Amygdala (tissue), 56 donors: Measurements from ENCODE around the gene TARS3.
"Not testable (repeated sequence)": the region's sequence is repeated elsewhere in the genome, so short reads cannot be mapped to it uniquely, and the experiment has no call there.

ENCODE experiments used
- DNase-seq, 56 donors: peaks; one replicate each; lab custom pipeline; 2025; lab: John Stamatoyannopoulos, UW

The TARS3 gene

GRCh38 chr15:101723874-101724674 is at the start of gene TARS3:
TARS3 (minus strand) TSS chr15:101724473; CDS start chr15:101724387, 86 bp downstream.
- peak; percentile 33 to 100 (median 90) for DNase-seq

GRCh38 chr15:101773496-101774100 is 49.3 kb upstream of the TARS3 start:
- no peak for DNase-seq

GRCh38 chr15:101772921-101773320 is 48.6 kb upstream of the TARS3 start:
- DNase-seq = no peak

- not testable (repeated sequence) for DNase-seq
Measured at GRCh38 chr15:101767083-101767640, 42.9 kb upstream of the TARS3 start.

GRCh38 chr15:101765772-101766456 is 41.6 kb upstream of the TARS3 start:
- DNase-seq = no peak

GRCh38 chr15:101765340-101765671 is 41.0 kb upstream of the TARS3 start:
- DNase-seq = not testable (repeated sequence)

GRCh38 chr15:101764669-101765339 is 40.5 kb upstream of the TARS3 start:
- not testable (repeated sequence) for DNase-seq

GRCh38 chr15:101746716-101747082 is 22.4 kb upstream of the TARS3 start:
- DNase-seq = not testable (repeated sequence)

GRCh38 chr15:101734837-101735236 is 10.6 kb upstream of the TARS3 start:
- DNase-seq = not testable (repeated sequence)

- DNase-seq = no peak
Measured at GRCh38 chr15:101733545-101733944, 9.3 kb upstream of the TARS3 start.

GRCh38 chr15:101732772-101733171 is 8.5 kb upstream of the TARS3 start:
- DNase-seq = no peak

GRCh38 chr15:101731746-101732145 is 7.5 kb upstream of the TARS3 start:
- DNase-seq = no peak

GRCh38 chr15:101727186-101727585 is 2.9 kb upstream of the TARS3 start:
- DNase-seq = no peak

GRCh38 chr15:101725073-101725472 is 800 bp upstream of the TARS3 start:
- no peak for DNase-seq

- DNase-seq = no peak
Measured at GRCh38 chr15:101724675-101725005, 367 bp upstream of the TARS3 start.

- DNase-seq = peak in 1 of 56 donors; percentile 3
Measured at GRCh38 chr15:101723171-101723873, 951 bp downstream of the TARS3 start.

- no peak for DNase-seq
Measured at GRCh38 chr15:101718896-101719295, 5.4 kb downstream of the TARS3 start.

GRCh38 chr15:101712078-101712477 is 12.2 kb downstream of the TARS3 start:
- DNase-seq = no peak

- no peak for DNase-seq
Measured at GRCh38 chr15:101710806-101711205, 13.5 kb downstream of the TARS3 start.

- peak in 3 of 56 donors; percentile 7 to 27 (median 9) for DNase-seq
Measured at GRCh38 chr15:101709466-101709865, 14.8 kb downstream of the TARS3 start.
